Skin of body (tissue), 2 donors: ENCODE results near the gene KCNJ10. TPM values are rescaled to one million over a fixed set of nuclear protein-coding genes. Genes with fewer than 3 reads are reported as not detected.

Experiments
- DNase-seq: peaks from one replicate; lab custom pipeline; 2025; lab: John Stamatoyannopoulos, UW
- total RNA-seq: library from RNA; depleted of rRNA; stranded (reverse); fragments of >200 nt; gene quantifications from one replicate; pipeline ENCODE4 v1.2.3, GENCODE V29; 2014

Gene KCNJ10
- total RNA-seq, 1 donor from 2014 or later, result under 0.01 TPM

- DNase-seq, result no peak
Measured at GRCh38 chr1:160084771-160085321, 14.9 kb upstream of the KCNJ10 start.

- DNase-seq, result no peak
Measured at GRCh38 chr1:160083968-160084770, 14.2 kb upstream of the KCNJ10 start.

GRCh38 chr1:160082926-160083325 lies 13.0 kb upstream of the KCNJ10 start:
- DNase-seq, result no peak

- DNase-seq, result no peak
Measured at GRCh38 chr1:160082487-160082886, 12.5 kb upstream of the KCNJ10 start.

GRCh38 chr1:160081261-160081936 lies 11.4 kb upstream of the KCNJ10 start, which contains the start of gene KCNJ9:
TSS of gene KCNJ9 (plus strand) at chr1:160081538. CDS start at chr1:160084031, 2,493 bp downstream.
- DNase-seq, result no peak

- DNase-seq, result no peak
Measured at GRCh38 chr1:160080381-160081100, 10.6 kb upstream of the KCNJ10 start.

GRCh38 chr1:160079448-160079847 lies 9.5 kb upstream of the KCNJ10 start:
- no peak for DNase-seq

- no peak for DNase-seq
Measured at GRCh38 chr1:160078512-160079195, 8.7 kb upstream of the KCNJ10 start.

- no peak for DNase-seq
Measured at GRCh38 chr1:160077486-160077885, 7.5 kb upstream of the KCNJ10 start.

- no peak for DNase-seq
Measured at GRCh38 chr1:160076295-160076694, 6.3 kb upstream of the KCNJ10 start.

- no peak for DNase-seq
Measured at GRCh38 chr1:160075836-160076235, 5.9 kb upstream of the KCNJ10 start.

- no peak for DNase-seq
Measured at GRCh38 chr1:160074865-160075264, 4.9 kb upstream of the KCNJ10 start.

GRCh38 chr1:160071289-160071688 lies 1.3 kb upstream of the KCNJ10 start:
- no peak for DNase-seq

GRCh38 chr1:160070243-160071163 lies 543 bp upstream of the KCNJ10 start:
- peak; percentile 50 for DNase-seq

GRCh38 chr1:160068225-160068624 lies 1.7 kb downstream of the KCNJ10 start:
- DNase-seq, result no peak

- no peak for DNase-seq
Measured at GRCh38 chr1:160066829-160067745, 2.9 kb downstream of the KCNJ10 start.

GRCh38 chr1:160064746-160065145 lies 5.2 kb downstream of the KCNJ10 start:
- DNase-seq, result no peak

GRCh38 chr1:160064164-160064563 lies 5.8 kb downstream of the KCNJ10 start:
- DNase-seq, result peak; percentile 68

GRCh38 chr1:160063176-160063575 lies 6.8 kb downstream of the KCNJ10 start:
- no peak for DNase-seq
